LoVo (cell line): ENCODE measurements around the gene MTX1.

Experiments used
- DNase-seq: peaks from one replicate; pipeline ENCODE4 v3.0.0-alpha.2; 2016; ENCODE audit warnings: low spot score

Gene MTX1

GRCh38 chr1:155263067-155263466 lies 54.6 kb downstream of the MTX1 start:
- no peak for DNase-seq
